OCI-LY1 (cell line): ENCODE measurements around the gene NCAPD2.

Source experiments
- H2AFZ ChIP-seq: fragments of 200-600 bp; sonication (generic), shearing (Covaris generic); 2 replicates; pipeline ENCODE4 v1.6.0; 2014; ENCODE audit warnings: antibody characterized with exemption, mild to moderate bottlenecking, low read length
- H3F3A ChIP-seq: fragments of 200-600 bp; sonication (generic), shearing (Covaris generic); 2 replicates; pipeline ENCODE4 v1.6.0; 2014; ENCODE audit warnings: mild to moderate bottlenecking, antibody characterized with exemption, low read length, moderate library complexity; ENCODE audit not compliant: insufficient read depth
- H3K27ac ChIP-seq: fragments of 200-600 bp; sonication (generic); 2 replicates; pipeline ENCODE4 v1.5.1; 2014; ENCODE audit warnings: low read length, mixed run types, mild to moderate bottlenecking, low read depth; ENCODE audit not compliant: poor library complexity, severe bottlenecking
- H3K27me3 ChIP-seq: fragments of 200-600 bp; sonication (generic); 2 replicates; pipeline ENCODE4 v1.6.0; 2014; ENCODE audit warnings: antibody characterized with exemption, mild to moderate bottlenecking, low read length, moderate library complexity; ENCODE audit not compliant: insufficient read depth
- H3K36me3 ChIP-seq: fragments of 200-600 bp; sonication (generic); 2 replicates; pipeline ENCODE4 v1.6.1; 2014; ENCODE audit warnings: mild to moderate bottlenecking, antibody characterized with exemption, low read length, moderate library complexity, mixed read lengths; ENCODE audit not compliant: insufficient read depth
- H3K4me1 ChIP-seq: fragments of 200-600 bp; sonication (generic); 2 replicates; pipeline ENCODE4 v1.5.1; 2014; ENCODE audit warnings: mild to moderate bottlenecking, low read length, moderate library complexity; ENCODE audit not compliant: insufficient read depth, severe bottlenecking
- H3K4me2 ChIP-seq: fragments of 200-600 bp; sonication (generic), shearing (Covaris generic); 2 replicates; pipeline ENCODE4 v1.6.1; 2014; ENCODE audit warnings: low read length
- H3K4me3 ChIP-seq: fragments of 200-600 bp; sonication (generic); 2 replicates; pipeline ENCODE4 v1.5.1; 2014; ENCODE audit warnings: low read length, low read depth, mild to moderate bottlenecking, mixed read lengths; ENCODE audit not compliant: poor library complexity, severe bottlenecking
- H3K79me2 ChIP-seq: fragments of 200-600 bp; shearing (Covaris generic); 2 replicates; pipeline ENCODE4 v1.6.1; 2016; ENCODE audit warnings: mixed run types, low read length, mixed read lengths; ENCODE audit not compliant: insufficient read depth
- H3K9ac ChIP-seq: fragments of 200-600 bp; sonication (generic), shearing (Covaris generic); 2 replicates; pipeline ENCODE4 v1.6.1; 2014; ENCODE audit warnings: mild to moderate bottlenecking, low read length, mixed read lengths
- H3K9me2 ChIP-seq: fragments of 200-600 bp; sonication (generic), shearing (Covaris generic); 2 replicates; pipeline ENCODE4 v1.6.1; 2014; ENCODE audit warnings: low read depth, mild to moderate bottlenecking, low read length, mixed read lengths
- H3K9me3 ChIP-seq: fragments of 200-600 bp; shearing (Covaris generic); 2 replicates; pipeline ENCODE4 v1.6.1; 2014; ENCODE audit warnings: low read length, mixed read lengths
- H4K20me1 ChIP-seq: fragments of 200-600 bp; sonication (generic), shearing (Covaris generic); 2 replicates; pipeline ENCODE4 v1.6.0; 2016; ENCODE audit warnings: mild to moderate bottlenecking, low read length; ENCODE audit not compliant: insufficient read depth
- EZH2 ChIP-seq: fragments of 200-600 bp; sonication (generic), shearing (Covaris generic); IDR thresholded peaks from 2 replicates; pipeline ENCODE4 v1.8.0; 2017; ENCODE audit warnings: borderline replicate concordance, mixed run types, mild to moderate bottlenecking, antibody characterized with exemption, low read length, moderate library complexity, mixed read lengths
- TF ChIP-seq, protein P1 (sequence below): fragments of 200-600 bp; sonication (generic), shearing (Covaris generic); IDR thresholded peaks from 2 replicates; pipeline ENCODE4 v1.5.1; 2017; ENCODE audit warnings: mild to moderate bottlenecking, antibody characterized with exemption, low read length, moderate library complexity, mixed read lengths

The NCAPD2 gene

DNA sequence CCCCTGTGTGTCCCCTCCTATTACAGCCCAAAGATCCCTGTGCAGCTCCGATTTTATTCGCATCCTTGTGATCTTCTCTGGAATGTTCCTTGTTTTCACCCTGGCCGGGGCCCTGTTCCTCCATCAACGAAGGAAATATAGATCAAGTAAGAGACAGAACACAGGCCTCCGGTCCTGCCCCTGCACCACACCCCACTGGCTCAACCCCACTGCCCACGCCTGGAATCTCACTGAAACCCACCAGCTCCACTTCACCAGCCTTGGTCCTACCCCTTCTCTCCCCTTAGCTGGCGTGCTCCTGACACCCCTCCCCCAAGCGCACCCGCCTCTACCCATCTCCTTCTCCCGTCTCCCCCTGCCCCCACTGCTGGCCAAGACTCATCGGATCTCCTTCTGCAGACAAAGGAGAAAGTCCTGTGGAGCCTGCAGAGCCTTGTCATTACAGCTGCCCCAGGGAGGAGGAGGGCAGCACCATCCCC, 43.0 kb upstream of the NCAPD2 start:
- Histone ChIP-seq H3K4me3 (peak overlapping the region; percentile 57), H3F3A (no peaks in the 10 kb centered on the region), H3K9ac (peak overlapping the region; percentile 74)

DNA sequence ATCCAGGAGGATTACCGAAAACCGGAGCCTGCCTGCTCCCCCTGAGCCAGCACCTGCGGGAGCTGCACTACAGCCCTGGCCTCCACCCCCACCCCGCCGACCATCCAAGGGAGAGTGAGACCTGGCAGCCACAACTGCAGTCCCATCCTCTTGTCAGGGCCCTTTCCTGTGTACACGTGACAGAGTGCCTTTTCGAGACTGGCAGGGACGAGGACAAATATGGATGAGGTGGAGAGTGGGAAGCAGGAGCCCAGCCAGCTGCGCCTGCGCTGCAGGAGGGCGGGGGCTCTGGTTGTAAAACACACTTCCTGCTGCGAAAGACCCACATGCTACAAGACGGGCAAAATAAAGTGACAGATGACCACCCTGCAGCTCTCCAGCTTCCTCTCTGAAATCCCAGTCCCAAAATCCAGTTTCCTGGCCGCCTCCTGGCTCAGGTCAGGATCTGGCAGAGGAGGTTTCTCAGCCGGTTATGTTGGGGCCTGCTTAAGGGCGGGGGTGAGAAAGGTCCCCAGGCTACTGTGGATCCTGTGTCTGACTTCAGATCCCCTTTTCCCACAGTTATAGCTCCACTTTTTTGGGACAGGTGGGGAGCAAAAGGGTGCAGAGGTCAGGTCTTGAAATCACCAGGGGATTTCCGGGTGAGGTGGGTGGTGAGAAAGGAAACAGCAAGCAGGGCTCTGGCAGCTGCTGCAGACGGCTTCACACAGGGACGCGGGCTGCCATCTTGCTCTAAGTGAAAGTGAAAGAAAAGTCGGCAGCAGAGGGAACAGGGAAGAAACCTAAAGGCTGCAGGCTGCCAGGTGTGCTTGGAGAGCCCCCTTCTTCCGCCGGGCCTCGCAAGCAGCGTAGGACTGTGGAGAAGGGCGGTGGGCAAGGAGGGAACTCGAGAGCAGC, 42.3 kb upstream of the NCAPD2 start, which contains the start of gene TAPBPL:
TSS of gene TAPBPL (plus strand) at position 695 of the 897 bp plus-strand sequence. CDS start 207 bp downstream, outside the sequence.
- peak within 1 kb of the TSS; percentile 99 for H3K27ac ChIP-seq
- peaks cover 56% of the 10 kb centered on the region for H3K4me1 ChIP-seq
- no peaks in the 10 kb centered on the region for H3K79me2 ChIP-seq
- H3K9me2 ChIP-seq, result no peaks in the 10 kb centered on the region
- peak within 1 kb of the TSS; percentile 68 for H3K4me2 ChIP-seq
- TF ChIP-seq EZH2, result no peak
- TF ChIP-seq, protein P1, sequence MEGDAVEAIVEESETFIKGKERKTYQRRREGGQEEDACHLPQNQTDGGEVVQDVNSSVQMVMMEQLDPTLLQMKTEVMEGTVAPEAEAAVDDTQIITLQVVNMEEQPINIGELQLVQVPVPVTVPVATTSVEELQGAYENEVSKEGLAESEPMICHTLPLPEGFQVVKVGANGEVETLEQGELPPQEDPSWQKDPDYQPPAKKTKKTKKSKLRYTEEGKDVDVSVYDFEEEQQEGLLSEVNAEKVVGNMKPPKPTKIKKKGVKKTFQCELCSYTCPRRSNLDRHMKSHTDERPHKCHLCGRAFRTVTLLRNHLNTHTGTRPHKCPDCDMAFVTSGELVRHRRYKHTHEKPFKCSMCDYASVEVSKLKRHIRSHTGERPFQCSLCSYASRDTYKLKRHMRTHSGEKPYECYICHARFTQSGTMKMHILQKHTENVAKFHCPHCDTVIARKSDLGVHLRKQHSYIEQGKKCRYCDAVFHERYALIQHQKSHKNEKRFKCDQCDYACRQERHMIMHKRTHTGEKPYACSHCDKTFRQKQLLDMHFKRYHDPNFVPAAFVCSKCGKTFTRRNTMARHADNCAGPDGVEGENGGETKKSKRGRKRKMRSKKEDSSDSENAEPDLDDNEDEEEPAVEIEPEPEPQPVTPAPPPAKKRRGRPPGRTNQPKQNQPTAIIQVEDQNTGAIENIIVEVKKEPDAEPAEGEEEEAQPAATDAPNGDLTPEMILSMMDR, result no peak
- peaks cover 57% of the 10 kb centered on the region; the same call in 1 of the 2 replicates for H3K36me3 ChIP-seq
- peak within 1 kb of the TSS; percentile 74 for H3K9ac ChIP-seq
- peak within 1 kb of the TSS; percentile 57 for H3K4me3 ChIP-seq
- no peaks in the 10 kb centered on the region for H3K9me3 ChIP-seq
- no peaks in the 10 kb centered on the region for H4K20me1 ChIP-seq
- H3K27me3 ChIP-seq, result no peaks in the 10 kb centered on the region
- no peak within 1 kb of the TSS for H2AFZ ChIP-seq
- H3F3A ChIP-seq, result no peaks in the 10 kb centered on the region

More for the DNA sequence above, 43.0 kb upstream of the NCAPD2 start:
- H3K79me2 ChIP-seq, result peaks cover under 1% of the 10 kb centered on the region; the same call in 1 of the 2 replicates
- H3K27me3 ChIP-seq, result no peaks in the 10 kb centered on the region
- H4K20me1 ChIP-seq, result no peaks in the 10 kb centered on the region
- TF ChIP-seq, protein P1, result no peak
- no peak for TF ChIP-seq EZH2
- no peaks in the 10 kb centered on the region for H3K9me2 ChIP-seq
- H3K4me1 ChIP-seq, result peaks cover 63% of the 10 kb centered on the region
- H3K27ac ChIP-seq, result peak overlapping the region; percentile 99
- peaks cover 59% of the 10 kb centered on the region; the same call in 1 of the 2 replicates for H3K36me3 ChIP-seq
- H2AFZ ChIP-seq, result no peak overlapping the region
- H3K4me2 ChIP-seq, result peak overlapping the region; percentile 68
- no peaks in the 10 kb centered on the region for H3K9me3 ChIP-seq

DNA sequence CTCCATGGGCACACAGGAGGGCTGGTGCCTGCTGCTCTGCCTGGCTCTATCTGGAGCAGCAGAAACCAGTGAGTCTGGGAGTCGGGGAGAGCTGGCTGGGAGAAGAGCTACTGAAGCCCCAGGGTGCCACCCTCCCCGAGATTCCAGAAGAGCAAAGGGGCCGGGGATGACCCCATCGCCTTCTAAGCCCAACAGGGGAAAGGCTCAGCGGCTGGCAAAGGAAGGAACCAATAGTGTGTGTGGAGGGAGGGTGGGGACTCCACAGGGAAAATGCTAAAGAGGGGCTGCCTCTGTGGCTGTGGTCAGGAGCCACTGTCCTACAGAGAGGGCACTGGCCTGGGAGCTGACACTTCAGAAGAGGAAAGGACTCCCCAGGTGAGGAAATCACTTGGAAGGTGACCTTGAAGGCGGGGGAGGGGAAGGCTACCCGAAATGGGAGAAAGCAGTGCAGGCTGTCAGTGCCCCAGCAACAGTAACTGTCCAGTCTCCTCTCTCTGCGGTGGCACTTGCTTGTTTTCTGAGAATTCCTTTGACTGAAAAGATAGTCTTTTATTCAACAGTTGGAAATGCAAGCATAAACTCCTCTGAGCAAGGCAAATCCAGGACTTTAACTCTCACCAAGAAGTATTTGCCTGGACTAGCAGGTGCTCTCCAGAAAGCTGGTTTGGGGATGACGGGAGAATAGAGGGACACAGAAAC, 41.5 kb upstream of the NCAPD2 start:
- Histone ChIP-seq H3K36me3 (peaks cover 60% of the 10 kb centered on the region), H3K9me3 (no peaks in the 10 kb centered on the region), H4K20me1 (no peaks in the 10 kb centered on the region), H3K4me3 (peak overlapping the region; percentile 57), H3K27ac (peak overlapping the region; percentile 99), H3K27me3 (no peaks in the 10 kb centered on the region), H3F3A (no peaks in the 10 kb centered on the region), H3K4me1 (peaks cover 53% of the 10 kb centered on the region), H3K4me2 (peak overlapping the region; percentile 68), H3K9ac (peak overlapping the region; percentile 74), H3K9me2 (no peaks in the 10 kb centered on the region), H3K79me2 (no peaks in the 10 kb centered on the region), H2AFZ (no peak overlapping the region)
- no peak for TF ChIP-seq EZH2
